Measurements from ENCODE around the gene PPY.
"Not testable (repeated sequence)": the region's sequence is repeated elsewhere in the genome, so short reads cannot be mapped to it uniquely, and the experiment has no call there.

Gene PPY

GRCh38 chr17:43932357-43932756, 9.9 kb downstream of the PPY start:
- DNase-seq (ENCODE audit: low read depth, low spot score), result no peak

DNA sequence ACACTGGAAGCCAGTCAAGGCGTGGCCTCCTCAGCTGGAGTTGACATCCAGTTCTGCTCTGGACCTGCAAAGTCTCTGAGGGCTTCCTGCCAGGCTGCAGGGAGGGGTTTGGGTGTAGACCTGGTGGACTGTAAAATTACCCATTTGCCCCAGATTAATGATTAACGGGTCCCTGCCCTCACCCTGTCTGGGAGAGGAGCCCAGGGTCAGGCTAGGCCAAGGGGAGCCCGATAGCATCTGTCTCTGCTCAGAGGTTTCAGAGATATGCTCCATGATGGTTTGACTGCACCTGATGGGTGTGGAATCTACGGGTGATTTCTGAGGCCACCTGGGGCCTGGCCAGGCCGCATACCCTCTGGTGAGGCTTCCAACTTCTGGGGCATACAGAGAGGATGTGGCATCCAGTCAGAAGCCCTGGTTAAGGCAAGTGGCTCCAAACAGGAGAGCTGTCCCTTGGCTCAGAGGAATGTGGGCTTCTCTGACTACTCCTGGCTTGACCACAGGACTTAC, 11.2 kb downstream of the PPY start:
- DNase-seq (ENCODE audit: low read depth, low spot score), result no peak

DNA sequence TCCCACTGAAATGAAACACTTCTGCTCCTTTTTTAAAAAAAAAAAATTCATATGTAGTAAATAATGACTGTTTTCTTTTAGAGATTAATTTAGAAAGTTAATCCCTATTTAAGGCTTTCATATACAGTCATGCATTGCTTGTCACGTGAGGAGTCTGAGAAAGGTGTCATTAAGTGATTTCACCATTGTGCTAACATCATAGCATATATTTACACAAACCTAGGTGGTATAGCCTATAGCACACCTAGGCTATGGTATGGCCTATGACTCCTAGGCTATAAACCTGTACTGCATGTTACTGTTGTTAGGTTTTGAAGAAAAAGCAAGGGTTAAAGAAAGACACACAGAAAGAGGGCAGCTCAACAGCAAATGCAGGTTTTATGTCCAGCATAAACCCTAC, 13.7 kb downstream of the PPY start:
- DNase-seq (ENCODE audit: low read depth, low spot score), result no peak

GRCh38 chr17:43927929-43928328, 14.3 kb downstream of the PPY start:
- not testable (repeated sequence) for DNase-seq (ENCODE audit: low read depth, low spot score)

DNA sequence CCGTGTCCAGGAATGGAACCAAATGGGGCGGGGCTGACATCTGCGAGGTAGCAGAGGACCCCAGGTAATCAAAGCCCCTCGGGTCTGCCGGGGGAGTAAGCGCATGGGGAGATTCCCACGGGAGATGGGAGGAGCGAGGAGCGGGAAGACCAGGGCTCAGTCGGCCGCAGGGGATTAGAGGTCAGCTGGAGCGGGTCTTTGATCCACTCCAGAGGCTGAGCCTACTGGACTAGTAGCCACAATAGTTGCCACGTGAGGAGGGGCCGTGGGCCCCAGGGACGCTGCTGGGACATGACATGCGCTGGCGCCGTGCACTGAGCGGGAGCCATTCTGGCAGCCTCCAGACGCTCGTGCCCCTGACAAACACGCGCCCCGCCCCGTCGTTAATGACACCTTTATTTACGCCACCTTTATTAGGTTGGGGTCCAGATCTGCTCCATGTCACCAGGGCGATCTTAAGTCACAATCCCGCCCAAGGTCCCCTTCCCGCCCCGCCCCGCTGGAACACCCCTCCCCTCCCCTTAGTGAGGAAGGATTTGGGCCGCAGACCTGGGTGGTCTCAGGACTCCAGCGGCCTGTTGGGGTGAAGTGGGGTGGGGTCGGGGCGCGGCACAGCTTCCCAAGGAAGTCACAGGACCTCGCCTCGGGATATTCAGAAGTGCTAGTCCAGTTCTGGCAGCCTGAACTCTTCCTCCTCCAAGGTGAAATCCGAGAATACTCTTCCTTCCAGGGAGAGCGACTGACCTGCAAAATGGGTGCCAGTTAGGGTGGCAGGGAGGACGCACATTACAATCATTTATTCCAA, 15.0 kb downstream of the PPY start:
- DNase-seq (ENCODE audit: low read depth, low spot score), result no peak

DNA sequence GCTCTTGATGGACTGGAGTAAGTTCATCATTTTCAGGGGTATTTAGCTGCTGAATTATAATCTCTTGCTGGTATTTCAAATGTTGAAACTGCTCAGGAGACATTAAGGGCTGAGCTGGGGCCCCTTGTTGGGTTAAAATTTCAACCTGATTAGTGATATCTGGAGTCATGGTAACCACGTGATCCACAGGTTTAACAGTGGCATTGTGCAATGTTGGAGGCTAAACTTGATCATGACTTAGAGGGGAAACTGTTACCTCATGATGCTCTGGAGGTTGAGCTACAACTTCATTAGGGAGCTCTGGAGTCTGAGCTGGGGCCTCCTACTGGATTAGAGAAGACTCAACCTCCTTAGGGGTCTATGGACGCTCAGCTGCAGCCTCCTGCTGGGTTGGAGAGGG, 17.7 kb downstream of the PPY start:
- DNase-seq (ENCODE audit: low read depth, low spot score), result no peak

GRCh38 chr17:43920500-43921095, 21.7 kb downstream of the PPY start:
- DNase-seq (ENCODE audit: low read depth, low spot score), result no peak

DNA sequence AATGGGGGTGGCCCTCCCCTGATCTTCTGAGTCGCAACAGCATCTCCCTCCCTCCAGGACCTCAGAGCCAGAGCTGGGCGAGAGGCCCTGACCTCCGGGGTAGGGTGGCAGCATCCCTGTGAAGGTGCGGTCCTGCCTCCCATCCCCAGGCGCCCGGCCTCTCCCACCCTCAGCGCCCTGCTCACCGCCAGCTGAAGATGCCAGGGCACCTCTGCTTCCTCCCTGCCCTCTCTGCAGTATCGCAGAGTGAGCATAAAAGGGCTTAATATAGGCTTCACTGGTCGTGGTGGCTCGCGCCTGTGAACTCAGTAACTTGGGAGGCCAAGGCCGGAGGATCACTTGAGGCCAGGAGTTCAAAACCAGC, 24.3 kb downstream of the PPY start:
- DNase-seq (ENCODE audit: low read depth, low spot score), result no peak

DNA sequence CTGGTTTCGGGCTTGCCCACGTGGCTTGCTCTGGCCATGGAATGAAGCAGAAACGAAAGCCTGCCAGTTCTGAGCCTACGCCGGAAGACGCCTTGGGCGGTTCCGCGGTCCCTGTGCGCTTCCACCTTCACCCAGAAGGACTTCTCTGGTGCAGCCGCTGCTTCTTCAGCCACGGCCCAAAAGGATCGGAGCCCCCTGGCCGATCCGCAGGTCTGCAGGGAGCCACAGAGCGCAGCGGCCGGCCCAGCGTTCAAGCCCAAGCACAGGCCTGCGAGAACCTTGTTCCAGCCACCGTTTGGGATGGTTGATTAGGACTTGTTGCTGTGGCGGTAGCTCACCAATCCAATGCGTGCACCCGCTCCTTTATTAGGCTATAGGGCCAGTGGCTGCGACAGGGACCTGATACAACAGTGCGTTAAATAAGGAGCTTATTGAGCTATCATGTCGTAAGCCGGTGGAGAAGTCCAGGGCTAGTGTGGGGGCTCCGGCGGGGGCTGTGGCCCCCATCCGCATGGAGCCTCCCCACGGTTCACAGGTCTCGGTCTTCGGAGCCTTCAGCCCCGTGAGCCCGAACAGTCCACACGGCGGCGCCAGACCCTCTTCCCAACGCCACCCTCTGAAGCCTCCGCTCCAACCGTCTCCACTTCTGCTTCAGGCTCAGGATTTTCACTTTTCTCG, 24.8 kb downstream of the PPY start:
- DNase-seq (ENCODE audit: low read depth, low spot score), result no peak

- DNase-seq (ENCODE audit: low read depth, low spot score), result no peak
These were observed 25.3 kb downstream of the PPY start for GRCh38 chr17:43917016-43917347.

DNA sequence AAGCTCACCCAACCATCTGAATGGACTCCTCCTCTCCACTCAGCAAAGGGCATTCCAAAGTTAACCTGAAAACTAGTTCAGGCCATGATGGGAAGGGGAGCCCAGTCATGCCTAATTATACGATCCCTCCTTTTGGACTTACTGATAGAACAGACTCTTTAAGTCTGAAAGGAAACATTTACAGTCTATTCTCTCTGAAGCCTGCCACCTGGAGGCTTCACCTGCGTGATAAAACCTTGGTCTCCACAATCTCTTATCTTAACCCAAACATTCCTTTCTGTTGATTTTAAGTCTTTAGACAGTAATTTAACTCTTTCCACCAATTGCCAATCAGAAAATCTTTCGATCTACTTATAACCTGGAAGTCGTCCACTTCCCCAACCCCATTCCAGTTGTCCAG, 25.9 kb downstream of the PPY start:
- DNase-seq (ENCODE audit: low read depth, low spot score), result no peak

GRCh38 chr17:43915559-43915958, 26.7 kb downstream of the PPY start:
- no peak for DNase-seq (ENCODE audit: low read depth, low spot score)

DNA sequence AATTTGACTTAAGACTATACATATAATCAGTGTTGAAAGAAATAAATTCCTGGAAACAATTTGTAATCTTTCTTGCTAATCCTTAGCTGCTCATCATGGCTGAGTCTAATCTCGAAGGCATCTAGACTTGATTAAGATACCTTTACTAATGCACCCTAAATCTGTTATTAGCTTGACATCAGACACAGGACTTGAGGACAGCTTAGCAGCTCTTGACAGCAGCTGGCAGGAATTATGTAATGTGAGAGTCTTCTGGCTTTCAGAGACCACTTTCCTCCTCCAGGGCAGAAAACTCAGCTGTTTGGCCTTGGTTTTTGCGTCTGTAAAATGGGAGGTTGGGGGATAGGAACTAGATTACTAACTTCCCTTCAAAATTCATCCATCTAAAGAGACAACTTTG, 27.8 kb downstream of the PPY start:
- DNase-seq (ENCODE audit: low read depth, low spot score), result no peak

- no peak for DNase-seq (ENCODE audit: low read depth, low spot score)
These were observed 28.7 kb downstream of the PPY start for GRCh38 chr17:43913584-43913983.

- no peak for DNase-seq (ENCODE audit: low read depth, low spot score)
These were observed 29.5 kb downstream of the PPY start for GRCh38 chr17:43912635-43913304.

GRCh38 chr17:43911904-43912303, 30.4 kb downstream of the PPY start:
- DNase-seq (ENCODE audit: low read depth, low spot score), result no peak

- no peak for DNase-seq (ENCODE audit: low read depth, low spot score)
These were observed 32.6 kb downstream of the PPY start for GRCh38 chr17:43909537-43910231.

GRCh38 chr17:43907998-43908721, 34.1 kb downstream of the PPY start:
- no peak for DNase-seq (ENCODE audit: low read depth, low spot score)

DNA sequence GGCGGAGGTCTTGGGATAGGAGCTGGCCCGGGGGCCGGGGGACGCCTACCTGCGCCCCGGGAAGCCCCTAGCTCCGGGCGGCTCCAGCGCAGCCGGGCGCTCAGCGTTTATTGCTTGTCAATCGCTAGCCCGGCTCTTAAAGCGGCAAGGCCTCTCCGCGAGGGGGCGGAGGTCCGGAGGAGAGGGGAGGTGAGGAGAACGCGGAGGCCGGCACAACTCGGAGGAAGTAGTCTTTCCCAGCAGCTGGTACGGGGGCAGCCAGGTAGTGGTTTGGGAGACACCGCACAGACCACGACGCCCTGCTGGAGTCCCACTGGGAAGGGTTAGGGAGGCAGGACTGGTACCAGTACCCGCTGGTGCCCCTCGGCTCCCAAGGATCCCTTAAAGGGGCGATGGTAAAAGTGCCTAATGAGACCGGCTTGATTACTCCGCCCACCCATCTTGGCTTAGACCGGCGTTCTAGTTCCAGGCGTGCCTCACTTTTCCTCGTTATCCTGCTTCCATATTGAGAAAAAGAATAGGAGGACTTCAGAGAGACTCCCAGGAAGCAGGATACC, 34.8 kb downstream of the PPY start, which contains the start of gene MPP2:
Gene MPP2 (minus strand): TSS at position 112 of the 557 bp plus-strand sequence. CDS start 3,076 bp downstream, outside the sequence.
- DNase-seq (ENCODE audit: low read depth, low spot score), result peak; percentile 24

- DNase-seq (ENCODE audit: low read depth, low spot score), result no peak
These were observed 35.3 kb downstream of the PPY start for GRCh38 chr17:43906951-43907424.

All from brain pericyte (primary cell).